HEK293 (cell line): ENCODE measurements around the gene KPNA4.

Source experiments
- CTCF ChIP-seq: fragments of 450-650 bp; formaldehyde crosslinking; IDR thresholded peaks from 2 replicates; pipeline ENCODE4 v1.5.1; 2016; ENCODE audit warnings: missing biosample characterization, missing genetic modification characterization
- REST ChIP-seq: fragments of 450-650 bp; formaldehyde crosslinking; IDR thresholded peaks from 2 replicates; pipeline ENCODE4 v1.5.1; 2016; ENCODE audit warnings: missing biosample characterization, missing genetic modification characterization
- SALL2 ChIP-seq: fragments of 450-650 bp; formaldehyde crosslinking; IDR thresholded peaks from 2 replicates; pipeline ENCODE4 v1.5.0; 2017; ENCODE audit warnings: missing biosample characterization, mild to moderate bottlenecking, missing genetic modification characterization, borderline replicate concordance
- ZNF133 ChIP-seq: fragments of 450-650 bp; formaldehyde crosslinking; IDR thresholded peaks from 2 replicates; pipeline ENCODE4 v1.5.1; 2016; ENCODE audit warnings: missing biosample characterization, missing genetic modification characterization
- ZNF23 ChIP-seq: fragments of 450-650 bp; formaldehyde crosslinking; IDR thresholded peaks from 2 replicates; pipeline ENCODE4 v1.5.1; 2016; ENCODE audit warnings: missing biosample characterization, missing genetic modification characterization, borderline replicate concordance

GRCh38 chr3:160474416-160474838, 90.9 kb downstream of the KPNA4 start:
- TF ChIP-seq ZNF133 (no peak), ZNF23 (tag by site-specific recombination) (no peak), CTCF (tag by site-specific recombination) (no peak), REST (tag by site-specific recombination) (no peak), SALL2 (tag by site-specific recombination) (no peak)
